Neuronal stem cell (in vitro differentiated cells): ENCODE data around the gene HDAC9.

Source experiments
- DNase-seq: peaks from one replicate; pipeline ENCODE4 v3.0.0-alpha.2; 2013; ENCODE audit warnings: low spot score
- H2AFZ ChIP-seq: one replicate; pipeline ENCODE4 v1.6.1; 2013; ENCODE audit warnings: mild to moderate bottlenecking, low read length, inconsistent platforms
- H2AK5ac ChIP-seq: 2 replicates; pipeline ENCODE4 v1.6.1; 2013; ENCODE audit warnings: low read depth, mild to moderate bottlenecking, inconsistent platforms, low read length, moderate library complexity, mixed read lengths
- H2BK120ac ChIP-seq: 2 replicates; pipeline ENCODE4 v1.6.1; 2013; ENCODE audit warnings: low read depth, mild to moderate bottlenecking, inconsistent platforms, low read length, moderate library complexity, mixed read lengths
- H2BK12ac ChIP-seq: one replicate; pipeline ENCODE4 v1.6.1; 2013; ENCODE audit warnings: low read length, inconsistent platforms
- H2BK15ac ChIP-seq: 2 replicates; pipeline ENCODE4 v1.6.1; 2013; ENCODE audit warnings: mild to moderate bottlenecking, low read length, inconsistent platforms, mixed read lengths
- H2BK5ac ChIP-seq: one replicate; pipeline ENCODE4 v1.6.1; 2013; ENCODE audit warnings: inconsistent platforms, mild to moderate bottlenecking, low read length, moderate library complexity
- H3K14ac ChIP-seq: one replicate; pipeline ENCODE4 v1.6.1; 2013; ENCODE audit warnings: low read length, inconsistent platforms
- H3K18ac ChIP-seq: 2 replicates; pipeline ENCODE4 v1.6.1; 2013; ENCODE audit warnings: low read length, inconsistent platforms
- H3K23ac ChIP-seq: 2 replicates; pipeline ENCODE4 v1.6.1; 2013; ENCODE audit warnings: low read depth, mild to moderate bottlenecking, mixed read lengths, low read length, inconsistent platforms; ENCODE audit not compliant: poor library complexity
- H3K27ac ChIP-seq: replicated peaks from 3 replicates; pipeline ENCODE4 v1.5.1; 2013; ENCODE audit warnings: low read length, inconsistent platforms
- H3K27me3 ChIP-seq, 3 experiments: 2 replicates each; pipeline ENCODE4 v1.6.1; 2013; ENCODE audit warnings: low read length in 3 of 3, mild to moderate bottlenecking in 2 of 3, inconsistent platforms in 1 of 3, low read depth in 1 of 3, mixed read lengths in 1 of 3, moderate library complexity in 1 of 3; ENCODE audit not compliant: control insufficient read depth in 3 of 3, insufficient read depth in 3 of 3
- H3K36me3 ChIP-seq, 2 donors: replicated peaks in 1 of 2; 2 replicates each; pipeline ENCODE4 v1.6.1; 2013; ENCODE audit warnings: low read length in 2 of 2; ENCODE audit not compliant: control insufficient read depth in 2 of 2, insufficient read depth in 2 of 2
- H3K4ac ChIP-seq: 2 replicates; pipeline ENCODE4 v1.6.1; 2013; ENCODE audit warnings: inconsistent platforms, mild to moderate bottlenecking, low read length, moderate library complexity
- H3K4me1 ChIP-seq, 2 donors: 1 replicate in 1 of 2; 2 replicates in 1 of 2; pipeline ENCODE4 v1.6.1; 2013; ENCODE audit warnings: low read length in 2 of 2, low read depth in 1 of 2; ENCODE audit not compliant: control insufficient read depth in 2 of 2, insufficient read depth in 1 of 2
- H3K4me2 ChIP-seq: one replicate; pipeline ENCODE4 v1.6.1; 2013; ENCODE audit warnings: mild to moderate bottlenecking, low read length, inconsistent platforms; ENCODE audit not compliant: insufficient read depth, poor library complexity, severe bottlenecking
- H3K4me3 ChIP-seq, 2 donors: 2 replicates each; pipeline ENCODE4 v1.5.1; 2013; ENCODE audit warnings: low read length in 2 of 2, mild to moderate bottlenecking in 2 of 2, inconsistent platforms in 1 of 2, moderate library complexity in 1 of 2
- H3K79me1 ChIP-seq: one replicate; pipeline ENCODE4 v1.6.1; 2013; ENCODE audit warnings: low read depth, mild to moderate bottlenecking, inconsistent platforms, low read length, moderate library complexity
- H3K9ac ChIP-seq: one replicate; pipeline ENCODE4 v1.6.1; 2013; ENCODE audit warnings: mild to moderate bottlenecking, low read depth, low read length, inconsistent platforms; ENCODE audit not compliant: poor library complexity
- H3K9me3 ChIP-seq, 2 donors: replicated peaks in 1 of 2; 2 replicates each; pipeline versions ENCODE3 to v1.6.1; 2013; ENCODE audit warnings: low read length in 2 of 2, mild to moderate bottlenecking in 2 of 2, inconsistent platforms in 1 of 2, low read depth in 1 of 2, mixed read lengths in 1 of 2, moderate library complexity in 1 of 2; ENCODE audit not compliant: control insufficient read depth in 2 of 2, insufficient read depth in 1 of 2
- H4K8ac ChIP-seq: one replicate; pipeline ENCODE4 v1.6.1; 2013; ENCODE audit warnings: low read depth, mild to moderate bottlenecking, inconsistent platforms, low read length, moderate library complexity
- H4K91ac ChIP-seq: one replicate; pipeline ENCODE4 v1.6.1; 2013; ENCODE audit warnings: low read length, low read depth, mild to moderate bottlenecking, inconsistent platforms; ENCODE audit not compliant: poor library complexity
- WGBS, 2 donors: extraction: QIAGEN DNeasy Blood & Tissue Kit; methylation state at CpG; one replicate each; pipeline ENCODE4 v1.1.7; 2013; ENCODE audit warnings: missing lambda C conversion rate in 2 of 2, mixed read lengths in 1 of 2; ENCODE audit not compliant: insufficient read length in 2 of 2, insufficient replicate concordance in 1 of 2; ENCODE audit errors: extremely low coverage in 2 of 2; 5-methylcytosine and 5-hydroxymethylcytosine counted together

HDAC9 gene

GRCh38 chr7:18948521-18948920, 453.0 kb downstream of the HDAC9 start:
- H2BK5ac ChIP-seq: no peak overlapping the region
- H2BK12ac ChIP-seq: no peak overlapping the region
- no peak overlapping the region for H2AFZ ChIP-seq
- no peak overlapping the region for H2AK5ac ChIP-seq
- no peak overlapping the region for H2BK120ac ChIP-seq
- 100% methylated on average over 1 of the region's 1 CpG; no CpG with 5 or more reads in 1 of the 2 donors for WGBS, 2 donors
- no peak overlapping the region for H2BK15ac ChIP-seq
- no peak overlapping the region for H4K8ac ChIP-seq
- H3K4me2 ChIP-seq: no peak overlapping the region
- no peak overlapping the region for H3K18ac ChIP-seq
- H3K4me3 ChIP-seq: no peak overlapping the region
- H3K36me3 ChIP-seq: no peaks in the 10 kb centered on the region
- no peaks in the 10 kb centered on the region for H3K79me1 ChIP-seq
- H3K14ac ChIP-seq: no peak overlapping the region
- DNase-seq: no peak
- H3K27ac ChIP-seq: no peak overlapping the region
- H3K4me1 ChIP-seq: no peaks in the 10 kb centered on the region
- H3K4ac ChIP-seq: no peak overlapping the region
- H3K9me3 ChIP-seq: no peaks in the 10 kb centered on the region
- no peak overlapping the region for H3K23ac ChIP-seq
- no peak overlapping the region for H3K9ac ChIP-seq
- no peaks in the 10 kb centered on the region for H3K27me3 ChIP-seq
- H4K91ac ChIP-seq: no peak overlapping the region

GRCh38 chr7:18952846-18953245, 457.3 kb downstream of the HDAC9 start:
- DNase-seq: no peak
- Histone ChIP-seq H2AFZ (no peak overlapping the region), H2BK15ac (no peak overlapping the region), H2BK120ac (no peak overlapping the region), H3K4me3 (no peak overlapping the region), H3K27me3 (no peaks in the 10 kb centered on the region), H3K4me2 (no peak overlapping the region), H3K4me1 (peaks cover 0 to 2% of the 10 kb centered on the region in 2 donors), H2BK5ac (no peak overlapping the region), H3K18ac (no peak overlapping the region), H3K9me3 (no peaks in the 10 kb centered on the region), H3K36me3 (no peaks in the 10 kb centered on the region), H3K27ac (no peak overlapping the region), H4K8ac (no peak overlapping the region), H2BK12ac (no peak overlapping the region), H3K14ac (no peak overlapping the region), H2AK5ac (no peak overlapping the region), H3K23ac (no peak overlapping the region), H3K79me1 (no peaks in the 10 kb centered on the region), H3K9ac (no peak overlapping the region), H4K91ac (no peak overlapping the region), H3K4ac (no peak overlapping the region)
- no CpG with 5 or more reads among the region's 4 CpGs for WGBS, 2 donors

- no peak overlapping the region for H3K27ac ChIP-seq
- no peaks in the 10 kb centered on the region for H3K79me1 ChIP-seq
- H2AK5ac ChIP-seq: no peak overlapping the region
- no peak overlapping the region for H4K8ac ChIP-seq
- WGBS, 2 donors: no CpG with 5 or more reads among the region's 4 CpGs
- H3K27me3 ChIP-seq: no peaks in the 10 kb centered on the region
- no peak overlapping the region for H3K4me3 ChIP-seq
- no peak overlapping the region for H2BK15ac ChIP-seq
- no peak overlapping the region for H3K18ac ChIP-seq
- no peak overlapping the region for H2BK12ac ChIP-seq
- no peak overlapping the region for H2AFZ ChIP-seq
- no peaks in the 10 kb centered on the region for H3K36me3 ChIP-seq
- no peaks in the 10 kb centered on the region for H3K9me3 ChIP-seq
- no peak overlapping the region for H3K14ac ChIP-seq
- H3K9ac ChIP-seq: no peak overlapping the region
- no peak overlapping the region for H3K23ac ChIP-seq
- no peak overlapping the region for H2BK5ac ChIP-seq
- H3K4ac ChIP-seq: no peak overlapping the region
- H2BK120ac ChIP-seq: no peak overlapping the region
- DNase-seq: no peak
- H3K4me1 ChIP-seq: peaks cover 0 to 2% of the 10 kb centered on the region in 2 donors
- H4K91ac ChIP-seq: no peak overlapping the region
- no peak overlapping the region for H3K4me2 ChIP-seq
These were observed 463.1 kb downstream of the HDAC9 start for GRCh38 chr7:18958627-18959026.

- H3K4me3 ChIP-seq: no peak overlapping the region
- H3K27me3 ChIP-seq: no peaks in the 10 kb centered on the region
- peaks cover 0 to 3% of the 10 kb centered on the region in 2 donors for H3K4me1 ChIP-seq
- no peak overlapping the region for H3K9ac ChIP-seq
- no peak overlapping the region for H3K27ac ChIP-seq
- H3K14ac ChIP-seq: no peak overlapping the region
- H2BK120ac ChIP-seq: no peak overlapping the region
- no peak overlapping the region for H3K4ac ChIP-seq
- H2AK5ac ChIP-seq: no peak overlapping the region
- WGBS, 2 donors: no CpG with 5 or more reads among the region's 4 CpGs
- no peaks in the 10 kb centered on the region for H3K36me3 ChIP-seq
- no peak overlapping the region for H2BK12ac ChIP-seq
- no peaks in the 10 kb centered on the region for H3K79me1 ChIP-seq
- no peak overlapping the region for H3K18ac ChIP-seq
- no peaks in the 10 kb centered on the region for H3K9me3 ChIP-seq
- no peak overlapping the region for H2BK5ac ChIP-seq
- H3K4me2 ChIP-seq: no peak overlapping the region
- no peak overlapping the region for H4K91ac ChIP-seq
- H2BK15ac ChIP-seq: no peak overlapping the region
- no peak overlapping the region for H4K8ac ChIP-seq
- no peak for DNase-seq
- H2AFZ ChIP-seq: no peak overlapping the region
- H3K23ac ChIP-seq: no peak overlapping the region
These were observed 465.2 kb downstream of the HDAC9 start for GRCh38 chr7:18960725-18961124.
